HG02759 (cell line): ENCODE results near the gene TST.

Experiments
- ATAC-seq: cut with Tn5 transposase; IDR thresholded peaks from one replicate; pipeline ENCODE4 v1.9.1; 2021; ENCODE audit warnings: mild to moderate bottlenecking, moderate library complexity; ENCODE audit not compliant: unreplicated experiment

TST gene

DNA sequence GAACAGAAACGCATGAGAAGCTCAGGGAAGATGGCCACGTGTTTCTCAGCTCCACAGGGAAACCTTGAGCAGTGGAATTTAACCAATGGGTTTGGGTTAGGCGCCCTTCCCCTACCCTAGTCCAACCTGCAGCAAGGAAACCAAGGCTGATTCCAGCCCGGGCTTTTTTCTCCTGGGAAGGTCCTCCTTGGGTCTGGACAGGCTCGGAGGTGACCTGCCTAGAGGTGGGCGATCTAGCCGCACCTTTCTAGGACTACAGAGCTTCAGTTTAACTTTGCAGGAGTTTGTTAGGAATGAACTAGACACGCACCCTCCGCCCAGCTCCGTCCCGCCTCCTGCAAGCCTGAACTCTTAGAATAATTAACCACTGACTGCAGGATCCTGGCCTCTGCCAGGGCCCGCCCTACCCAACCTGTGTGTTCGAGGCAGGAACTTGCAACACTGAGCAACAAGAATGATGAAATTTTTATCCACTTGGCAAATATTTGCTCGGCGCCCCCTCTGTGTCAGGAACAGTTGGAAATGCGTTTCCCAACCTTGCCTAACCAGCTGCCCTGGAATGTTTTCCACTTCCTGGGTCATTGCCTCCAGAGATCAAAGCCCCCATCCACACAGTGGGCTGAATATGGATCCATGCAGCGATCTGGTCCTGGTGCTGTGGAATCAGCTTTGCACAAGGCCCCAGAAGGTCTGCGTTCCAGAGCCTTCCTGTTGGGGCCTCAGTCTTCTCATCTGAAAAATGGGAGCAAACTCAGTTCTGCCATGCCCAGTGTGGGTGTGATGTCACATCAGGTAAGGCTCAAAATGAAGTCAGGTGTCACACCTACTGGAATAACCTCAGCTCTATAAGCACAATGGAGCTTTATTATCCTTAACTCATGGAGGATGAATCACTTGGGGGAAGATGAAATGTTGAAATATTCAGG is 13.6 kb upstream of the TST start:
- no peak for ATAC-seq

DNA sequence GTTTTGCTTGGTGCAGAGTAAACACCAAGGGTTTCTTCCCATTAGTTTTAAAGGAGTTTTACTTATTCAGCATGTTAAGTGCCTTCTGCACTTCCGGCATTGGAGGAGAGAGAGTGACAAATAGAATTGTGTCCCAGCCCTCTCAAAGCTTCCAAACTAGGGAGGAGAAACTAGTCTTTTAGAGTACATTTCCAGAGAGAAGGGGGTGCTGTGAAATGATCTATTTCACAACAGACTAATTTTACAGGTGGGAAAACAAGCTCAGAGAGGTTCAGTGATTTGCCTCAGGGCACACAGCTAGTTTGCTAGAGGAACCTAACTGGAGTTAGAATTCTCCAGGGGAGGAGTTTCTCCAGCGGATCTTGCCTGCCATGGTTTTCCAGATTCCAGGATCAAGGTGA is 12.9 kb upstream of the TST start:
- ATAC-seq = no peak

DNA sequence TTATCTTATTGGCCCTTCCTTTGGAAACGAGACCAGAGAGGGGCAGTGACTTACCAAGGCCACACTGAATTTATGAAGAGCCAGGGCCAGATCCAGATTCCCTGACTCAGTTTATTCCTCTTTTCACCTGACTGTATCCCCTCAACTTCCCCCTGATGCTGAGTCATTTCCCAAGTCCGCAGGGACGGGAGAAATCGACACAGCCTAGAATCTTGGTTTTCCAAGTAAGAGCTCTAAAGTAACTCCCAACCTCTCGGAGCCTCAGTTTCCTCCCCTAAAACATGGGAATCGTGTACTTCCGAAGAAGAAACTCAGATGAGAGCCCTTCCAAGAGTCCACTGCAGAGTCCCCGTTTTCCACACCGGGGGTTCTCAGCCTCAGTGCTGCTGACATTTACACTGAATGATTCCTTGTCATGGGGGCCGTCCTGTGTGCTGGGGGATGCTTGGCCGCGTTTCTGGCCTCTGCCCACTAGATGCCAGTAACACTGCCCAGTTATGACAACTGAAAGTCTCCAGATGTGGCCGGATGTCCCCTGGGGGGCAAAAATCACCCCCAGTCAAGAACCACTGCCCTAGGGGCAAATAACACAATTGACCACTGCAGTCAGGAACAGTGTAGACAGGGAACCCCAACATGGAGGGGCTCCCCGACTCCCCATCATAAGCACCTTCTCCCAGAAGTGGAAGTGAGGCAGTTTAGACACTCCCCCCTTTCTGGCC is 11.5 kb upstream of the TST start:
- ATAC-seq = no peak

- no peak for ATAC-seq
Measured at GRCh38 chr22:37028692-37029674, 9.7 kb upstream of the TST start.

GRCh38 chr22:37027556-37027955 is 8.3 kb upstream of the TST start:
- no peak for ATAC-seq

GRCh38 chr22:37026325-37026724 is 7.1 kb upstream of the TST start:
- no peak for ATAC-seq

DNA sequence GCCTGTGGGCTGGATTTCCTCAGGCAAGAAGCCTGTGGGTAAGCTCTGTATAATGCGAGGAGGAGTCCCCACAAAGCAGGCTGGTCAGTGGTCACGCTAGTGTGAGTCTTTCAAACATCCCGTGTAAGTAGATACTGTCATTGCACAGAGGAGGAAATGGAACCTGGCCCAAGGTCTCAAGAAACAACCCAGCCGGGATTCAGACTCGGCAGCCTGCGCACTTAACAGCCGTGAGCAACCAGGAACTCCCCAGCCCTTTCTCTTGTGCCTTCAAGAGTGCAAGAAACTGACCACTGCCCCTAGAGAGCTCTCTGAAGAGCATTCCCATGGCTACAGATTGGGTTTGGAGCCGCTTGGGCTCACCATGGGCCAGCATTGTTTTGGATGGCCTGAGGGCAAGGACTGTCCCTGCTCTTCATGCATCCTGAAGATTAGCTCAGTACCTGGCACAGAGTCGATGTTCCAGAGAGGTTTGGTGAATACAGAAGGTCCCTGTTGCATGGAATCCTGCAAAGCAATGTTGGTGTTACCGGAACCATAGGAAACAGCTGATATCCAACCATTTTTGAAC is 6.3 kb upstream of the TST start:
- no peak for ATAC-seq

- no peak for ATAC-seq
Measured at GRCh38 chr22:37024339-37025157, 5.3 kb upstream of the TST start.

DNA sequence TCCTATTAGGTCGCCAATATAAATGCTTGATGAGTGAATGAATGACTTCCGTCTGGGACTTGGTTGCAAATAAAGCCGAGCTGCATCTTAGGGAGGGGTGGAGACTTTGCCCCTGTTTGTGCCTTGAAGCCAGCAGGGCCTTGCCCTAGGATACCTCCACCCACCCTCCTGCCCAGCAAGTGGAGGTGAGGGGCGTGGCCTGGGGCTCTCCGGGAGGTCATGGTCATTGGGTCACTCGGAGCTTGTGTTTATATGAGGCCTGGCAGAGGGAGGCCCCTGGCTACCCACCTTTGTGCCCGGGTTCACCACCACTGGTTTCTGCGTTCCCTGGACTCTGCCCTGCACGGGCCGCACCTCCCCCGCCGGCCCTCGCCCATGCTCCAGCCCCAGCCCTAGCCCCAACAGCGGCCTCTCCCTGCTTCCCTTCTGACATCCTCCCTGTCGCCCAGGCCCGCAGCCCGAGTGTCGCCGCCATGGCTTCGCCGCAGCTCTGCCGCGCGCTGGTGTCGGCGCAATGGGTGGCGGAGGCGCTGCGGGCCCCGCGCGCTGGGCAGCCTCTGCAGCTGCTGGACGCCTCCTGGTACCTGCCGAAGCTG is 4.6 kb upstream of the TST start:
- ATAC-seq = no peak

DNA sequence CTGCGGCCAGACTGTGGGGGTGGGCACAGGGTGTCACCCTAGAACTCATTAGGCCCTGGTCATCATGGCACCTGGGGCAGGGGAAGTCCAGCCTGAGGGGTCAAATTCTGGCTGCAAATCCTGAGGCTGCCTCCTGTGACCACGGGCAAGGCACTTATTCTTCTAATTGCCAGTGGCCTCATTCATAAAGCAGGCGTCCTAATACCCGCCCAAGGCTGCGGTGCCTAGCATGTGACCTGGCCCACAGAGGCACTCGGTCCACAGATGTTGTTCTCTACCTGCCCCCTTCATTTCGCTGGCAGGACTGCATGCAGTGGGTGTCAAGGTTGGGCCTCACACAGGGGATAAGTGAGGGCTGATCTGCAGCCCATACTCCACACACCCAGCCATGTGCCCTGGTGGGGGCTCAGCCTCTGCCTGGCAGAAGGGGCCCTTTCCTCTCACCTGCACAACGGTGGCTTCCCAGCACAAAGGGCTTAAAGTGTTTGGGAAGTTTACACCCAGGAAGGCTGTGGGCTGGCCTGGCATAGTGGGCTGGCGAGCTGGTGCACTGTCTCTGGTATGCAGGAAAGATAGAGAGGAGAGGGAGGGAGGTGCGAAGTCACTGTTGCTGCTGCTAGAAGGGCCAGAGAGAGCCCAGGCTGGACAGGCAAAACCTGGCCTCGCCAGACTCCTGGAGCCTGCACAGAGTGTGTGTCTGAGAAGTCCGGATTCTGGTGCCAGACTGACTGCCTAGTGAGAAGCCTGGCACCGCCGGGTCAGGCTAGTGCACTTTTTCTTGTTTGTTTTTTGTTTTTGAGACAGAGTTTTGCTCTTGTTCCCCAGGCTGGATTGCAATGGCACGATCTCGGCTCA is 3.5 kb upstream of the TST start:
- ATAC-seq = no peak

DNA sequence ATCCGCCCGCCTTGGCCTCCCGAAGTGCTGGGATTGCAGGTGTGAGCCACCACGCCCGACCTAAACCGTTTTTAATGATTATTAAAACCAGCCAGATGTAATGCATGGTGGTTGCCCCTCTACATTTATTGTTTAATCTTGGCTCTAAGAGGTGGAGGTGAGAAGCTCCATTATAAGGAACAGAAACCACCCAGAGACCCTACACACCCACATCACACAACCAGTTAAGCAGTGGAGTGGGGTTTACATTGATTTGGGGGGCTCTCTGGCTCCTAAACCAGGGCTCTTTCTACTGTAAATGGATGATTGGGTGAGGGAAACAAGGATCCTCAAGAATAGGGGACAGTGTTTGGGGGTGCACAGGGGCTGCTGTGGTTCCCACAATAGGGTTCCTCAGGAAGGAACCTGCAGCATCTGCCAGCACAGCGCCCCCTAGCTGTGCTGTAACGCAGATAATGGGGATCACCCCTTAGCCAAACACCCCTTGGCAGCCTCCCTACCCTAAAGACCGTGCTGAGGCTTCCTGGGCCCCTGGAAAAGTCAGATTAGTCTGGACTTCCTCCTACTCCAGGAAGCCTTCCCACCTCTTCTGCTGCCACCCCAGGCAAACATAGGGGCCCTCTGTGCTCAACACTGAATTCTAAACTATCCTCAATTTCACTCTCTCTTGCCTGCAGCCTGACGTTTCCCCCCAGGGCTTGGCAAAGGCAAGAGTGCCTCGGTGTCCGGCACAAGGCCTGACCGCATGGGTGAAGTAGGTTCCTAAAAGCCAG is 2.6 kb upstream of the TST start:
- no peak for ATAC-seq

GRCh38 chr22:37021041-37021440 is 1.8 kb upstream of the TST start:
- ATAC-seq = no peak

- no peak for ATAC-seq
Measured at GRCh38 chr22:37020192-37020479, 889 bp upstream of the TST start.

GRCh38 chr22:37018815-37019308 is 385 bp downstream of the TST start:
- ATAC-seq = peak; percentile 23

DNA sequence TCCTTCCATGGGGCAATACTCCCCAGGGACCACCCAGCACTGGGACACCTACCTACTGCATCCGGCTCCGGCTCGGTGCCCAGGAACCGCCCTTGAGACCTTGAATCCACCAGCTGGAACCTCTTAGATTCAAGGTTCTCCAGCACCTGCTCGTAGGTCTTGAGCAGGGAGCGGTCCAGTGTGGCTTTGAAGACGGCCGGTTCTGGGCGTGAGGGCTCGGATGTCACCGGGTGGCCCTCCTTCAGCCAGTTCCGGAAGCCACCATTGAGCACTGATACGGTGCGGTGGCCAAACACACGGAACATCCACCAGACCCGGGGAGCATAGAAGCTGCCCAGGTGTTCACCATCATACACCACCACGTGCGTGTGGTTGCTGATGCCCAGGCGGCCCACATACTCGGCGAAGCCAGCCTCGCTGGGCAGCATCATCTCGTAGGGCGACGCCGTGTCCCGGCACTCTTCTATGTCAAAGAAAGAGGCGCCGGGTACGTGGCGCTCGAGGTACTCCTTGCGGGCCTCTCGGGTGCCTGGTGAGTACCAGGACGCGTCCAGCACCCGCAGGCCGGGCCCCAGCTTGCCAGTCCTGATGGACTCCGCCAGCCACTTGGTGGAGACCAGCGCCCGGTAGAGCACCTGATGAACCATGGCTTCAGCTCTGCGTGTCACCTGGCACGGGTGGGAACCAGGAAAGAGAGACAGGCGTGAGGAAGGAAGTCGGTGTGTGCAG is 997 bp downstream of the TST start:
- no peak for ATAC-seq

GRCh38 chr22:37017356-37017755 is 1.9 kb downstream of the TST start:
- ATAC-seq = no peak
